KMS-11 (cell line): ENCODE measurements around the gene CLDN15.

Experiments used
- H2AFZ ChIP-seq: fragments of 200-600 bp; sonication (generic); 2 replicates; pipeline ENCODE4 v1.6.1; 2016; ENCODE audit warnings: antibody characterized with exemption, mixed run types, low read depth
- H3K27ac ChIP-seq: fragments of 200-600 bp; sonication (generic); 2 replicates; pipeline ENCODE4 v1.6.1; 2016; ENCODE audit warnings: mild to moderate bottlenecking, mixed run types
- H3K27me3 ChIP-seq: fragments of 200-600 bp; sonication (generic); 2 replicates; pipeline ENCODE4 v1.6.1; 2017; ENCODE audit warnings: mild to moderate bottlenecking, low read depth, mixed run types, moderate library complexity; ENCODE audit not compliant: insufficient read depth
- H3K36me3 ChIP-seq: fragments of 200-600 bp; sonication (generic); 2 replicates; pipeline ENCODE4 v1.6.1; 2017; ENCODE audit warnings: mild to moderate bottlenecking, mixed run types; ENCODE audit not compliant: insufficient read depth
- H3K4me1 ChIP-seq: fragments of 200-600 bp; sonication (generic); 2 replicates; pipeline ENCODE4 v1.6.1; 2016; ENCODE audit warnings: mild to moderate bottlenecking, low read depth, mixed run types; ENCODE audit not compliant: poor library complexity, severe bottlenecking
- H3K4me2 ChIP-seq: fragments of 200-600 bp; sonication (generic); 2 replicates; pipeline ENCODE4 v1.7.0; 2016; ENCODE audit warnings: mild to moderate bottlenecking, mixed run types
- H3K4me3 ChIP-seq: fragments of 200-600 bp; sonication (generic); IDR thresholded peaks from 2 replicates; pipeline ENCODE4 v1.6.1; 2017; ENCODE audit warnings: low read depth, low read length, mixed read lengths; ENCODE audit not compliant: insufficient read depth
- H3K79me2 ChIP-seq: fragments of 200-600 bp; sonication (generic); 2 replicates; pipeline ENCODE4 v1.6.1; 2016; ENCODE audit warnings: low read depth, mixed run types; ENCODE audit not compliant: insufficient read depth
- H3K9ac ChIP-seq: fragments of 200-600 bp; sonication (generic); 2 replicates; pipeline ENCODE4 v1.6.1; 2016; ENCODE audit warnings: mild to moderate bottlenecking, mixed run types
- H4K20me1 ChIP-seq: fragments of 200-600 bp; sonication (generic); 2 replicates; pipeline ENCODE4 v1.6.1; 2016; ENCODE audit warnings: mild to moderate bottlenecking, mixed run types; ENCODE audit not compliant: insufficient read depth
- CTCF ChIP-seq: fragments of 200-600 bp; sonication (generic); conservative IDR thresholded peaks from 2 replicates; pipeline ENCODE4 v1.6.1; 2017; ENCODE audit warnings: low read depth, mild to moderate bottlenecking, antibody characterized with exemption, low read length, moderate library complexity, mixed read lengths

The CLDN15 gene

DNA sequence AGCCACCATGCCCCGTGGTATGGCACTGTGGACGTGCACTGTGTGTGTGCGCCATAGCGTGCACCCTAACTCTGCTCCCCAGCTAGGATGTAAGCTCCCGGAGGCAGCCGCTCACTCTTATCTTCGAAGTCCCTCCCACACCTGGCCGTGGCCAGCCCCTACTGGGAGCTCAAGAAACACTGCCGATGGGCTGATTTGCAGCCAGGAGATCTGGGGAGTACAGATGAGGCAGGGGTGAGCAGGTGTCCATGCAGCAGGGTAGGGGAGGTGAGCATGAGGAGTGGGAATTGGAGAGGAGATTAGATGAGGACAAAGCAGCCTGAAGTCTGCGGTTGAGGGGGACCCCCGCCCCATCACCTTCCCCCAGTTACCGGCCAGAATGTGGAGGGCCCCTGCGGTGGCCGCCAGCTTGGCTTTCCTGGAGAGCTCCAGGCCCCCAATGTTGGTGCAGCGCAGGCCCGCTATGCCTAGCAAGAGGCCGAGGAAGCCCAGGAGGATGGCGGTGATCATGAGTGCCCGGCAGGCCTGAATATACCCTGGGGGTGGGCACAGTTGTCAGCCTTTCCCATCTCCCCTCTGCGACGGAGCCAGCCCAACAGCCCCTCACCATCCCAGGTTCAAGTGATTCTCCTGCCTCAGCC, 3.6 kb downstream of the CLDN15 start:
- TF ChIP-seq CTCF: no peak
- H3K36me3 ChIP-seq: no peaks in the 10 kb centered on the region
- H3K4me1 ChIP-seq: no peaks in the 10 kb centered on the region
- no peak overlapping the region for H3K9ac ChIP-seq
- no peak overlapping the region for H2AFZ ChIP-seq
- H3K4me3 ChIP-seq: no peak overlapping the region
- H3K79me2 ChIP-seq: no peaks in the 10 kb centered on the region
- H3K27me3 ChIP-seq: no peaks in the 10 kb centered on the region
- H4K20me1 ChIP-seq: no peaks in the 10 kb centered on the region
- H3K27ac ChIP-seq: no peak overlapping the region
- H3K4me2 ChIP-seq: no peak overlapping the region

- Histone ChIP-seq H3K4me1 (no peaks in the 10 kb centered on the region), H3K4me3 (no peak overlapping the region), H3K9ac (no peak overlapping the region), H4K20me1 (no peaks in the 10 kb centered on the region), H3K4me2 (no peak overlapping the region), H3K27ac (no peak overlapping the region), H3K27me3 (no peaks in the 10 kb centered on the region), H3K79me2 (no peaks in the 10 kb centered on the region), H3K36me3 (no peaks in the 10 kb centered on the region), H2AFZ (no peak overlapping the region)
- no peak for TF ChIP-seq CTCF
Measured at GRCh38 chr7:101232141-101232850, 5.3 kb downstream of the CLDN15 start.

GRCh38 chr7:101231644-101232043, 6.0 kb downstream of the CLDN15 start:
- no peaks in the 10 kb centered on the region for H3K36me3 ChIP-seq
- H3K27me3 ChIP-seq: no peaks in the 10 kb centered on the region
- no peaks in the 10 kb centered on the region for H3K79me2 ChIP-seq
- no peak overlapping the region for H3K4me3 ChIP-seq
- no peak overlapping the region for H3K9ac ChIP-seq
- no peak for TF ChIP-seq CTCF
- H4K20me1 ChIP-seq: no peaks in the 10 kb centered on the region
- H3K27ac ChIP-seq: no peak overlapping the region
- H2AFZ ChIP-seq: no peak overlapping the region
- H3K4me2 ChIP-seq: no peak overlapping the region
- H3K4me1 ChIP-seq: no peaks in the 10 kb centered on the region

GRCh38 chr7:101226721-101227120, 10.9 kb downstream of the CLDN15 start:
- Histone ChIP-seq H3K79me2 (no peaks in the 10 kb centered on the region; the same call in 1 of the 2 replicates), H3K4me1 (no peaks in the 10 kb centered on the region), H3K9ac (no peak overlapping the region), H3K4me2 (no peak overlapping the region), H3K27ac (no peak overlapping the region), H2AFZ (no peak overlapping the region), H3K4me3 (no peak overlapping the region), H3K36me3 (no peaks in the 10 kb centered on the region), H3K27me3 (no peaks in the 10 kb centered on the region), H4K20me1 (no peaks in the 10 kb centered on the region)
- TF ChIP-seq CTCF: no peak
